HG02840 (cell line): ENCODE results near the gene TLE5.
A peak's percentile ranks its signal among the peaks of the same experiment; 100 is the strongest.
"Not testable (repeated sequence)": the region's sequence is repeated elsewhere in the genome, so short reads cannot be mapped to it uniquely, and the experiment has no call there.

Experiments
- ATAC-seq: cut with Tn5 transposase; IDR thresholded peaks from one replicate; pipeline ENCODE4 v1.9.1; 2021; ENCODE audit warnings: mild to moderate bottlenecking, moderate library complexity, moderate number of reproducible peaks; ENCODE audit not compliant: unreplicated experiment, low FRiP score

The TLE5 gene

DNA sequence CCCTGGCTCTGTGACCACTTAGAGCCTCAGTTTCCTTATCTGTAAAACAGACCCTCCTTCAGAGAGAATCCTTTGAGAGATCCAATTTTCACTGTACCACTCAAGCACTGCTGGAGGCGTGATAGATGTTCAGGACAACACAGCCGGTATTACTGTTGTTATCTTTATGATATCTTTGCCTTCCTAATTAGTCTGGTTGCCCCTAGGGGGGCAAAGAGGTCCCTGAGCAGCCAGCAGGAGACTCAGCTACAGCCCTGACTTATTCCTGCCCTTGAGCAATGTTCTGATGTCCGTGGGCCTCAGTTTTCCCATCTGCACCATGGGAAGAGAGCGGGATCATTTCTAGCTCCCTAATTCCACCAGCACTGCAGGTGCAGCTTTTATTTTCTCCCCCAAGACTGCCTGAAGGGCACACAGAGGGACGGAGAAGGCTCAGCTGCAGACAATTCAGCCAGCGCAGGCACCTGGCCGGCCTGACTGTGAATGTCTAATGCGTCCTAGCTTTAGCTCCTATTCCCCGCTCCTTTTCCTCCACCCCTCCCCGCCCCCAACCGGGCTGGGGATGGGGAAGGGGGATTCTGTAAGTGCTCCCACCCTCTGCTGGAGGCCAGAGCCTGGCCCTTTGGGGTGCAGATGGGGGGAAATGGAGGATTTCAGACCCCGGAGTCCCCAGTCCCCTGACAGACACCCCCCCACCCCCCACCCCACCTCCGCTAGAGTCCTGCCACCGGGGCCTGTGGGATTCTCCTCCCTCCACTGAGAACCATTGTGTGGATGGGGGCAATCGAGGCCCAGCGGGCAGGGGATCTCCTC lies 16.2 kb downstream of the TLE5 start:
- ATAC-seq = no peak

DNA sequence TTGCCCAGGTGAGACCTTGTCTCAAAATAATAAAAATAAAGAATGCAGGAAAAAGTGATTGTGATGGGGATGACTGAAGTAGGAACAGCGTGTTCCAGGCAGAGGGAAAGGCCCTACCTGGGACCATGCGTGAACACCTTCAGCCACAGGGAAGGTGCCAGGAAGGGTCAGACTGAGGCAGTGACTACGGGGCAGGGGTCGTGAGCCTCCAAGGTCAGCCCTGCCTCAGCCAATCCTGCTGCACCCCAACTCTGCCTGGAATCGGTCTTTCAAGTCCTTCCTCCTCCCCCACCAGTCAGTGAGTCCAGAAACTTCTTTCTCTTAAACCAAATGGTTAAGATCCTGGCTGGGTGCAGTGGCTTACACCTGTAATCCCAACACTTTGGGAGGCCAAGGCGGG lies 17.1 kb downstream of the TLE5 start:
- no peak for ATAC-seq

DNA sequence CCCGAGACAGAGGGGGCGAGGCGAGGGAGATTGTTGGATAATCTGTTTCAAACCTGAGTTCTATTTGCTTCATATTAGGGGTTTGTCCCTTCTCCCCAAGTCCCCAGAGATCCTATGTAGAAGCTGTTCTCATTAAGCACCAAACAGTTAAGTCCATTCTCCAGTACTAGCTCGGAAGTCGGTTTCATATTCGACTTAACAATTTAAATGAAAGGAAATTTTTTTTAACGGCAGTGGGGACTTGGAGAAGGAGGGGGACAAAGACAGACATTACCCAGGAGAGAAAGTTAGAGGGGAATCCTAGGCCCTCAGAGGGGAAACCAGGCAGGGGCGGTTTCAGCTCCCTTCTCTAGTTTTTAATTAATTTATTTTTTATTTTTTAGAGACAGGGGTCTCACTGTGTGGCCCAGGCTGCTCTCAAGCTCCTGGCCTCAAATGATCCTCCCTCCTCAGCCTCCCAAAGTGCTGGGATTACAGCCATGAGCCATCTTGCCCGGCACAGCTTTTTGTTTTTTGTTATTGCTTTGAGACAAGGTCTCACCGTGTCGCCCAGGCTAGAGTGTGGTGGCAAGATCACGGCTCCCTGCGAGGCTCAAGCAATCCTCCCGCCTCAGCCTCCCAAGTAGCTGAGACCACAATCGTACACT lies 19.6 kb downstream of the TLE5 start:
- ATAC-seq = no peak

DNA sequence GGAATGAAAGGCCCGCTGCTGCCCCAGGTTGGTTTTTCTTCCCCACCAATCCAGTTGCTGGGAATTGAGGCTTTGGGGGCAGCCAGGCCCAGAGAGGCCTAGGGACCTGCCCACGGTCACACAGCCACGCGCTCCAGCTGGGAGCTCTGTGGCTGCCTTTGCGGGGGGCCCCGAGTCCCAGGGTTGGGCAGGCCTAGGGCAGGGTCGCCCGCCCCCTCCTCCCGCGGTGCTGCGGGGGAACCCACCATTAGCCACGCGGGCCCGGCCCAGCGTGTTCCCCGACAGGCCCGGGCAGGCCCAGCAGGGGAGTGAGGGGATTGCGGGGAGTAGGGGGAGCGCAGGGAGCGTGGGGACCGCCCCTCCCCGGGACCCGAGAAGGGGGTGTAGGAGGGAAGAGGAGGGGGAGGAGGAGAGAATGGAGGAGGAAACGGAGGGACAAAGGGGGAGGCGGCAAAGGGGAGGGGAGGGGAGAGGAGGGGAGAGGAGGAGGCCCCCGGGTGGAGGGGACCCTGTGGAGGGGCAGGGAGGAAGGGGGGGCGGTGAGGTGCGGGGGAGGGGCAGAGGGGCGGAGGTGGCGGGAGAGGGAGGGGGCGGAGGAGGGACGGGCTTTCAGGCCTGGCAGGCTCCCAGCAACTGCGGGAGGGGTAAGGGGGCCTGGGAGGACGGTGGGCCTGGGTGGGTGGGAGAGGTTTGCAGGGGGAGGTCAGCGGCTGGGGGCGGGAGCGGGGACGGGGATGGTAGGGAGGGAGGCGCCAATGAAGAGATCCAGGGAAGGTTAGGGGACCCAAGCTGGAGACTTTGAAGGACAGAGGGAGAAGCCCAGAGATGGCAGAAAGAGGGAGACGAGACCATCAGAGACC lies 20.3 kb downstream of the TLE5 start:
- ATAC-seq = no peak

DNA sequence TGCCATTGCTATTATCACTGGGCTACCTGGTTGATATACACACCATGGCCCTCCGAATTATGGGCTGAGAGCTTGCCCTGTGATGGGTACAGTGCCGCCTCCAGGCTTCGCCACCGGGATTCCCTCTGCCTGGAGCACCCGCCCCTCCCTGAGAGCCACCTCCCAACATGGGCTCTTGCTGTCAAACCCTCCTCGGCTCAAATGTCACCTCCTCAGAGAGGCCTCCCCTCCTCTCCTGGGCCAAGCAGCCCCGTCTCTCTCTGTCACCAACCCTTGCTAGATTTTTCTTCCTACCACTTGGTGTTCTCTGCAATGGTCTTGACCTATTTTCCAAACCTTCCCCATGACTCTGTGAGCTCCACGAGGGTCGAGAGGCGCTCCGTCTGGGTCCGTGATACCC lies 21.0 kb downstream of the TLE5 start:
- ATAC-seq = no peak

DNA sequence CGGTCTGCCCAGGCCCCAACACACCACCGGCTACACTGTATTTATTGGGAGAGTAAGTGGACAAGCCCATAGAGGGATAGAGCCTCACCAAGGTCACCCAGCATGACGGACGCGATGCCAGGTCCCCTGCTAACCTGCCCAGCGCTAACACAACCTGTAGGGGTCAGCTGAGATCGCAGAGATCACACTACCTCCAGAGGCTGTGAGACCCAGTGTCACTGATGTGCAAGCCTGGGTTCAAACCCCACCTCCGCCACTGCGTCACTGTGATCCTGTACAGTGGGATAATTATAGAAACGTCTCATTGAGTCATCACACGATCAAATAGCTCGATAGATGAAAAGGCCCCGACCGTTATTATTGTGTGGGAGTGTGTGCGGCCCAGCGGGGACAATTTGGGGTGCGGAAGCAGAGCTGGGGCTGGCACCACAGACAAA lies 22.6 kb downstream of the TLE5 start:
- no peak for ATAC-seq

DNA sequence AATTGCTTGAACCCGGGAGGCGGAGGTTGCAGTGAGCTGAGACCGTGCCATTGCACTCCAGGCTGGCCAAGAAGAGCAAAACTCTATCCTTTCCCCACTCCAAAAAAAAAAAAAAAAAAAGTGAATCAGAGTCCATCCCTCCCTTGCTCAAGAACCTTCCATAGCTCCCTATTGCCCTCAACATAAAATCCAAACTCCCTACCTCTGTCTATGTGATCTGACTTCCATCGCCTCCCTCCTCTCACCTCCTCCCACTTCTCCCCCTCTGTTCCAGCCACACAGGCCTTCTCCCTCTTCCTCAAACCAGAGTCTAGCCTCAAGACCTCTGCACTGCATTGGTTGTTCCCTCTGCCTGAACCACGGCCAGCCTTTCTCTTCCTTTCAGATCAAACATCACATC lies 23.2 kb downstream of the TLE5 start:
- ATAC-seq = no peak

DNA sequence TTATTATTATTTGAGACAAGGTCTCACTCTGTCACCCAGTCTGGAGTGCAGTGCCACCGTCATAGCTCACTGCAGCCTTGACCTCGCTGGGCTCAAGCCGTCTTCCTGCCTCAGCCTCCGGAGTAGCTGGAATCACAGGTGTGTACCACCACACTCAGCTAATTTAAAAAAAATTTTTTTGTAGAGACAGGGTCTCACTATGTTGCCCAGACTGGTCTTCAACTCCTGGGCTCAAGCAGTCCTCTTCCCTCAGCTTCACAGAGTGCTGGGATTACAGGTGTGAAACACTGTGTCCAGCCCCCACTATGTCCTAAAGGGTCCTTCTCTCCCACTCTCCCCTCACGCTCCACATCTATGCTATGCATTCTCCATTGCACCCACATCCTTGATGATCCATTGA lies 24.1 kb downstream of the TLE5 start:
- no peak for ATAC-seq

DNA sequence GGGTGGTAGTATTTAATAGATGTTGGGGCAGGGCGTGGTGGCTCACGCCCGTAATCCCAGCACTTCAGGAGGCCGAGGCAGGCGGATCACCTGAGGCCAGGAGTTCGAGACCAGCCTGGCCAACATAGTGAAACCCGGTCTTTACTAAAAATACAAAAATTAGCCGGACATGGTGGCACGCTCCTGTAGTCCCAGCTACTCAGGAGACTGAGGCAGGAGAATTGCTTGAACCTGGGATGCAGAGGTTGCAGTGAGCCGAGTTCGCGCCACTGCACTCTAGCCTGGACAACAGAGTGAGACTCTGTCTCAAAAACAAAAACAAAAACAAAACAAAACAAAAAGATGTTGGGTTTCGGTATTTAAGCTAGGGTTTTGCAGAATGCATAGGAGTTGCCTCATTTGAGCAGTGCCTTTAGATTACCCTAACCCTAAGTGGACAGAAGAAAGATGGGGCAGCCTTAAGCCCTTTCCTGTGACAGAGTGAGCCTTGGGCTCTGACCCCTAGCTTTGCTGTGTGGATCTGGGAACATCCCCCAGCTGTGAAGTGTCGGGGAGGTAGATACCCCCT lies 25.2 kb downstream of the TLE5 start:
- not testable (repeated sequence) for ATAC-seq

DNA sequence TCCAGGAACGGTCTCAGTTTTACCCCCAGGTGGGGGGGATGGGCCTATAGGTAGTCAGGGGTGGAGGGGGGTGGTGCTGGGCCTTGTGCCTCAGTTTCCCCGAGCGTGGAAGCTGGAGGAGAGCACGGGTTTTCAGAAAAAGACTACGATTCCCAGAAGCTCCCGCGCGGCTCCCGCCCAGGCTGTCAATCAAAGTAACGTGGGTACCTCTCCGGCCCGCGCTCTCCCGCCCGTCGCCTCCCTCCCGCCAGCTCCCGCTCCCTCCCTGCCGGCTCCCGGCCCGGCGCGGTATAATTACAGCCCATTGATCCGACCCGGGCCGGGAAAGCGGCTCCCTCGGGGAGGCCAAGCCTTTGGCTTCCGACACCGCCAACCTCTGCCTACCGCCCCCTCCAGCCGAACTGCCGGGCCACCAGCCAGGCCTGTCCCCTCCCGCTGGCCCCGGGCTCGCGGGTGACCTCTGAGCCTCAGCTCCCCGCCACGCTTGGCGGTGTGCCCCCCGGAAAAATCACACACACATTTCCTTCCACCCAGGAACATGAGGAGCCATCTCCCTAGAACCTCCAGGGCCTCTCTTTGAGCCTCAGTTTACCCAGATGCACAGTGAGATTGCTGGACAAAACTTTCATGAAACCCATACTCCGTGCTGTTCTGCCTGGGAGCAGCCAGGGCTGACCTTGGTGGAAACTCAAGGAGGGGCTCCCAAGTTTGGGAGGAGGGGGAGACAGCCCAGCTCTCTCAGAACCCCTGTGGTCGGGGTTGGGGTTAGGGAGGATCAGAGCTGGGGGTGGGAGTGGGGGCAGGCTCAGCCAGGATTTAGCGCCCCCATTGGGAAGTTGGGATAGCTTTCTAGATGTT lies 25.9 kb downstream of the TLE5 start:
- peak; percentile 50 for ATAC-seq

DNA sequence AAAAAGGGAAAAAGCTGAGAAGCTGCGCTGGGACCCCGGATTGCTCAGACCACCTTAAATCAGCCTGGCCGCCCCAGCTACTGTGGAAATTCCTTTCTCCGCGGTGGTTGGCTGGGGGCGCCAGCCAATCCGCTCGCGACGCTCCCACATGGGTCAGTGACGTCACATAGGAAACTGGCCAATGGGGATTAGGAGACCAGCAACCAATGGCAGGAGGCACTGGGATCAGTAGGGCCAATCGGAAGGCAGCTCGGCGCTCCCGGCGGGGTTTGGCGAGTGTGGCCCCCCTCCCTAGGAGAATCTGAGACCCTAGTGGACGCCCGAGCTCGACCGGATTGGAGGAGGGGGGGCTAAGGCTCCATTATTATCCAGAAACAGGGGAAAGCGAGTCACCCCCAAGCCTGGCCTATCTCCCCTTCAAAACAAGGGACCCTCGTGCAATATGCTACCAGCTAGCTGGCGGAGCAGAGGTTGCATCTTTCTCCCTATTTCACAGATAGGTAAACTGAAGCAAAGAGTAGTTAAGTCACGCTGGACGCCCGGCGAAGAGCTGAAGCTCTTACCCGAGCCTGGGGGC lies 26.7 kb downstream of the TLE5 start:
- ATAC-seq = peak; percentile 82

DNA sequence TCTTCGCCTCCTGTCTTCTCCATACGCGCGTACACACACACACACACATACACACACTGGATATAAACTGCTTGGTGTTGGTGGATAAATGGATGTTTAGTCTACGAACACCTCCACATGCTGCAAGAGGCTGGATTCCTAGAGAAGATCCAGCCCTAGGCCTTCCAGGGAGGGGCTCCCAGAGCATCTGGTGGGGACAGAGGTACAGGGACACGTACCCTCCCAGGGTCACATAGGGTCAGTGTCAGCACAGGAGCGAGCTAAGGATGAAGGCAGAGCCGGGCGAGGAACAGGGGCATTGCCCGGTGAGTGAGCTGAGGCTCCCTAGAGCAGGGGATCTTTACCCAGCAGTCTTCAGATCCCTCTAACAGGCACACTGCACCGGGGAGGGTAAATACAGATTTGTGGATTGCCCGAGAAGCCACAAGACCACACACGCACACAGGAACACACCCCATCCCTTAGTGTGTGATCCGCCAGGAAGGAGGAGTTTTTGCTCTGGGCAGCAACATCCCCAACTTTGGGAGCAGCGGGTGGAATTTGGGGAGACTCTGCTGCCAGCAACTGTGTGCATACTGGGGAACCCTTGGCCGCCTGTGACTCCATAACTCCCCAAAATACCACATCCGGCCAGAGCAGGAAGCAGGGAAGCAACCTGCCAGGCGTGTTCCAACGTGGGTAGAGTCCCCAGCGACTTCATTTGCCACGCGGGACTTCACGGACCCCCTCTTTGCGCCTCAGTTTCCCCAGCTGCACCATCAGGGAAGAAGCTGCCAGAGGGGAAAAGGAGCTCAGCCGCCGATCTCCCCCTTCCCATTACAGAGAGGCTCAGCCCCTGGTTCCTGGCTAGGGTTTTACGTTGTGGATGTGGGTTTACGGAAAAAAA lies 27.4 kb downstream of the TLE5 start:
- ATAC-seq = no peak

DNA sequence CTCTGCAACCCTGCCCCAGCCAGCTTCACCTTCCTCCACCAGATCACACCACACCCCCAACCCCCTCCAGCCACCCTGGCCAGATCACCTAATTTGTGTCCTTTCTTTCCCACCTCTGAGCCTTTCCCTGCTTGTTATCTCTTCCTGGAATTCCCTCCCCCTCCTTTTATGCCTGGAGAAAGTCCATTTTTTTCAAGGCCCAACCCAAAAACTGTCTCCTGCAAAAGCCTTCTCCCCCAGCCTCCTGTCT lies 28.0 kb downstream of the TLE5 start:
- ATAC-seq = no peak

DNA sequence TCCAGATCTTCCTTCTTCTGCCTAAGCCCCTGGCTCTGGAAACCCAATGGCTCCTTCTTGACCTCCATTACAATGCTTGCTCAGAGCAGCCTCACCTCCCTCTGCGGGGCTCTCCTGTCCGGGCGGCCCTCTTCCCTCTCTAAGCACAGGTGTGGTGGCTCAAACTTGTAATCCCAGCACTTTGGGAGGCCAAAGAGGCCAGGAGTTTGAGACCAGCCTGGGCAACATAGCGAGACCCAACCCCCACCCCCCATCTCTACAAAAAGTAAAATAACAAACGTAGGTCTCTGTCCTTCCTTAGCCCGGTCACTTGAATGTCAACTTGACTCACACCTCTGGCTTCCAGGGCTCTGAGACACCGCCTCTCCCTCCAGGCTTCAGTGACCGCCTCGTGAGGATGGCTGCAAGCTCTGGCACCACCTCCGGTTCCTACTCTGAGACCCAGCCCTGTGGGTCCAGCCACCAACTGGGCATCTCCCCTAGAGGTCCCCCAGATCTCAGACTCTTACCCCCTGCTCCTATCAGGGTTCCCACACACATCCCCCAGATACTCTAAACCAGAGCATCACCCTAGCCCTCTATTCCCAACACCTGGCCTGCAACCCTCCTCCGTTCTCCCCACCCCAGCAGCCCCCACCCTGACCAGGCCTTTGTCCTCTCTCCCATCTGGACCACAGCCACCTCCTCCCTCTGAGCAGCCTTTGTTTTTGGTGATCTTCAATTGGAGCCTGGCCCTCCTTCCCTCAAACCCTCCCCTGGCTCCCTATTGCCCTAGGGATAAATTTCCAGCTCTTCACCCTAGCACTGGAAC lies 28.5 kb downstream of the TLE5 start:
- ATAC-seq = no peak

DNA sequence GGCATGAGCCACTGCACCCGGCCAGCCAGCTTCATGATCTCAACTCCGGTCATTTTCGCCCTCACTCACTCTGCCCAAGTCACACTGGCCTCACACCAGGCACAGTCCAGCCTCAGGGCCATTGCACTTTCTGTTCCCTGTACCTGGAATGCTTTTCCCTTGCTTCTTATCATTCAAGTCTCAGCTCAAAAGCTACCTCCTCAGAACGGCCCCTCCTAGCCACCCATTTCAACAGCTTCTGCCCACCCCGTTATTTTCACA lies 30.8 kb downstream of the TLE5 start:
- ATAC-seq = no peak

DNA sequence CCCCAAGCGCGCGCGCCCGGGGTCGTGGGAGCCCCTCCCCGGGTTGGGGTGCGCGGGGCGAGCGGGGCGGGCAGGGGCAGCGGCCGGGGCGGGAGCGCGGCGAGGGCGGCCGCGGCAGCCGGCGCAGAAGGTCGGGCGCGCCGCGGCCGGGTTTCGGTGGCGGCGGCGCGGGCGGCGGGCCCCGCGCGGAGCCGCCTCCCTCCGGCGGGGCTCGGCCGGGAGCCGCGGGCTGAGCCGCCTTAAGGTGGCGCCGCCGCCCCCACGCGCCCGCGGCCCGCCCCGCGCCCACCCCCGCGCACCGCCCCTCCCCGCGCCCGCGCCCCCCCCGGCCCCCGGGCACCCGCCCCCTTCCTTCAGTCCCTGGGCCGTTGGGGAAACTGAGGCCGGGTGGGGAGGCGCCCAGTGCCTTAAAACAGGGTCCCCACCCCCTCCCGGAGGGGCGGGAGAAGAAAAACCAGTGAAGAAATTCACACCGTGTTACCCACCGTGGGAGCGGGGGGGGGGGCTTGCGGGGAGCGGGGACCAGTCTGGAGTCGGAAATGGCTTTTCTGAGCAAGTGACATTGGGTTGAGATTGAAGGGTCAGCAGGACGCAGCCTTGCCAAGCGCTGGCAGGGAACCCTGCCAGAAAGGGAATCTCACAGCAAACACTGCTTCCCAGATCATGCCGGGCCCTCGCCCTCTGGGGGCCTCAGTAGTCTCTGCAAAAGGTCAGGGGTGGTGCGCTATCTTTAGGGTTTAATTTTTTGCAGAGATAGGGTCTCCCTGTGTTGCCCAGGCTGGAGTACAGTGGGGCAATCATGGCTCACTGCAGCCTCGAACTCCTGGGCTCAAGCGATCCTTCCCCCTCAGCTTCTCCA lies 33.0 kb downstream of the TLE5 start, which contains the start of gene TLE2:
TSS of gene TLE2 (minus strand) at position 216 of the 859 bp plus-strand sequence. CDS start 376 bp downstream, outside the sequence.
- no peak for ATAC-seq

DNA sequence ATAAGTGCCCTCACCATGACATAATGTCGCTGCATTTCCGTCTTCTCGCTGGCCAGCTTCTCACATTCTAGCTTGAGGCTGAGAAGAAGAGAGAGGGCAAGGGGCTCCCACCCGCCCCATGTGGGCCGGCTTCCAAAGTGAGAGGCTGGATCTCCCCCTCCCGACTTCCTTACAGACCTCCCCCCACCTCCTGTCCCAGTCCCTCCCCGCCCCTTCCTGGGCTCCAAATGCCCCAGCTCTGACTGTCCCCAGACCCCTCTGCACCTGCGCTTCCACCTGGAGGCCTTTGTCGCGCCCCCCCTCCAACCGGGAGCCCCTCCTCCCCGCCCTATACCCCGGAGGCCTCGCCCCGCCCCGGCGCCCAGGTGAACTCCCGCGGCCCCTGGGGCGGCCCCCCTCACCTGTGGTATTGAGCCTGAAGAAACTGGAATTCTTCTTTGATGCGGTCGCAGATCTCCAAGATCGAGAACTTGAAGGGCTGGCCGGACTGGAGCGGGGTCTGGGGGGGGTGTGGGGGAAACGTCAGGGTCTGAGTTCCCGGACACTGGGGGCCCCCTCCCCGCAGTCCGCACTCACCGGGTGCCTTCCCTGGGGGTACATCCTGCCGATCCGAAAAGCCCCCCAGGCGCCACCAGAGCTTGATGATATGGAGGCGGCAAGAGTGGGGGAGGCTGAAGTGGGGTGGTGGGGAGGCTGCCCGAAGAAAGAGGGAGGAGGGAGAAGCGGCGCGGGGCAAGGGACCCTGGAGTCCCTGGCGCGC lies 33.8 kb downstream of the TLE5 start:
- ATAC-seq = no peak
